K562 (cell line): ENCODE results near the gene FKBP15. TPM values are rescaled to one million over a fixed set of nuclear protein-coding genes. Genes with fewer than 3 reads are reported as not detected.

Source experiments
- ATAC-seq: fragments of 200-7000 bp; cut with Tn5 transposase; 3 replicates; pipeline ENCODE4 v1.9.1; 2020; ENCODE audit warnings: moderate library complexity
- BruUV-seq: library from RNA; stranded (reverse); fragments of 400-500 nt; replicated peaks from 2 replicates; lab custom pipeline; 2021; lab: Mats Ljungman, UMichigan
- CTCF ChIA-PET: fragments of 300-600 bp; formaldehyde crosslinking; extraction: SDS; loops from one replicate; lab custom pipeline; 2021; ENCODE audit warnings: low intra/inter-chr PET ratio; lab: Yijun Ruan, JAX
- POLR2A ChIA-PET: fragments of 300-600, 350-650 bp; sonication (Branson Sonifier 250); formaldehyde crosslinking; extraction: SDS; loops from one replicate; lab custom pipeline; 2021; ENCODE audit warnings: antibody characterized with exemption, inconsistent platforms; lab: Yijun Ruan, JAX
- DNase-seq, 4 experiments: peaks; one replicate each; pipeline versions ENCODE4 v3.0.0 to v3.0.0-alpha.2; 2011 to 2018; ENCODE audit warnings: low spot score in 3 of 4, mixed read lengths in 3 of 4; ENCODE audit errors: extremely low read depth in 1 of 4
- FAIRE-seq: peaks from 2 replicates; lab custom pipeline; 2011; peaks lifted over from hg19 to GRCh38; lab: Jason Lieb, UNC
- H2AFZ ChIP-seq: 2 replicates; pipeline ENCODE4 v1.6.0; 2011; ENCODE audit warnings: low read depth, low read length, control low read depth, inconsistent platforms
- H3K27ac ChIP-seq: fragments of 200-600 bp; 3 replicates; pipeline ENCODE4 v1.8.0; 2011; ENCODE audit warnings: low read depth, mild to moderate bottlenecking, control low read depth, inconsistent platforms, low read length, moderate library complexity, mixed read lengths; ENCODE audit errors: extremely low read depth
- H3K27me3 ChIP-seq, 2 experiments: fragments of 300-600 bp in 1 of 2; 2 replicates in 1 of 2; 3 replicates in 1 of 2; pipeline versions ENCODE4 v1.6.0 to v1.8.0; 2011; ENCODE audit warnings: inconsistent platforms in 2 of 2, low read length in 2 of 2, mild to moderate bottlenecking in 1 of 2, mixed read lengths in 1 of 2, moderate library complexity in 1 of 2; ENCODE audit not compliant: control insufficient read depth in 2 of 2, insufficient read depth in 2 of 2
- H3K36me3 ChIP-seq: fragments of 300-600 bp; 3 replicates; pipeline ENCODE4 v1.8.0; 2011; ENCODE audit warnings: mild to moderate bottlenecking, low read length, inconsistent platforms; ENCODE audit not compliant: control insufficient read depth, insufficient read depth
- H3K4me1 ChIP-seq, 2 experiments: fragments of 200-600 bp in 1 of 2; replicated peaks in 1 of 2; 2 replicates in 1 of 2; 3 replicates in 1 of 2; pipeline versions ENCODE4 v1.5.1 to v1.8.0; 2011; ENCODE audit warnings: inconsistent platforms in 2 of 2, low read length in 2 of 2, mild to moderate bottlenecking in 1 of 2, mixed read lengths in 1 of 2, moderate library complexity in 1 of 2; ENCODE audit not compliant: control insufficient read depth in 2 of 2, insufficient read depth in 2 of 2
- H3K4me2 ChIP-seq: 2 replicates; pipeline ENCODE4 v1.6.1; 2011; ENCODE audit warnings: low read length, control low read depth, inconsistent platforms, mixed read lengths; ENCODE audit not compliant: insufficient read depth
- H3K4me3 ChIP-seq: fragments of 200-600 bp; sonication (generic), shearing (Covaris generic); 2 replicates; pipeline ENCODE4 v1.5.1; 2016; ENCODE audit warnings: control low read depth, inconsistent platforms
- H3K79me2 ChIP-seq: fragments of 200-600 bp; 3 replicates; pipeline ENCODE4 v1.8.0; 2011; ENCODE audit warnings: low read length, inconsistent platforms; ENCODE audit not compliant: control insufficient read depth, insufficient read depth
- H3K9ac ChIP-seq, 2 experiments: 2 replicates each; pipeline versions ENCODE4 v1.6.0 to v1.6.1; 2011; ENCODE audit warnings: low read depth in 2 of 2, low read length in 2 of 2, control low read depth in 1 of 2, inconsistent platforms in 1 of 2, mild to moderate bottlenecking in 1 of 2, mixed read lengths in 1 of 2; ENCODE audit not compliant: insufficient read depth in 1 of 2
- H3K9me1 ChIP-seq: one replicate; pipeline ENCODE4 v1.6.0; 2011; ENCODE audit warnings: inconsistent platforms, mild to moderate bottlenecking, low read length, moderate library complexity; ENCODE audit not compliant: control insufficient read depth, insufficient read depth
- H3K9me3 ChIP-seq: replicated peaks from 2 replicates; pipeline ENCODE4 v1.5.1; 2011; ENCODE audit warnings: low read depth, low read length, inconsistent platforms; ENCODE audit not compliant: control insufficient read depth, insufficient read depth
- H4K20me1 ChIP-seq: replicated peaks from 2 replicates; pipeline ENCODE4 v1.6.1; 2011; ENCODE audit warnings: low read length, inconsistent platforms, mixed read lengths; ENCODE audit not compliant: control insufficient read depth, insufficient read depth
- BACH1 ChIP-seq: fragments of 200-800 bp; sonication (Bioruptor generic); IDR thresholded peaks from 2 replicates; pipeline ENCODE4 v1.6.1; 2016; ENCODE audit warnings: missing genetic modification characterization, missing compliant biosample characterization
- FOXA3 ChIP-seq, 2 experiments: fragments of 450-650 bp in 1 of 2; sonication (generic) in 1 of 2; formaldehyde crosslinking; IDR thresholded peaks in 1 of 2; conservative IDR thresholded peaks in 1 of 2; 2 replicates each; pipeline versions ENCODE4 v1.4.0 to v1.8.0; 2020 to 2022; ENCODE audit warnings: mild to moderate bottlenecking in 2 of 2, missing genetic modification reagents in 1 of 2
- ILF3 ChIP-seq: fragments of 450-650 bp; IDR thresholded peaks from 2 replicates; pipeline ENCODE4 v1.6.1; 2018; ENCODE audit warnings: antibody characterized with exemption, mild to moderate bottlenecking, moderate library complexity, borderline replicate concordance
- MAFK ChIP-seq: IDR thresholded peaks from 2 replicates; pipeline ENCODE4 v1.6.1; 2011; ENCODE audit warnings: low read length, improper control_type of control experiment
- MCM3 ChIP-seq: fragments of 450-650 bp; IDR thresholded peaks from 2 replicates; pipeline ENCODE4 v1.6.1; 2016
- NCOA6 ChIP-seq: fragments of 450-650 bp; IDR thresholded peaks from 2 replicates; pipeline ENCODE4 v1.6.1; 2017; ENCODE audit warnings: mild to moderate bottlenecking
- NR4A1 ChIP-seq, 2 experiments: fragments of 250-450 bp in 1 of 2; fragments of 450-650 bp in 1 of 2; sonication (Bioruptor Pico) in 1 of 2; IDR thresholded peaks; 2 replicates each; pipeline versions ENCODE4 v1.4.0 to v1.6.1; 2016 to 2020; ENCODE audit warnings: mild to moderate bottlenecking in 2 of 2, missing compliant biosample characterization in 1 of 2, missing genetic modification characterization in 1 of 2, moderate library complexity in 1 of 2
- SETDB1 ChIP-seq: IDR thresholded peaks from one replicate; pipeline ENCODE4 v1.6.1; 2012; ENCODE audit warnings: low read length, control low read depth, inconsistent platforms
- ZC3H8 ChIP-seq: fragments of 450-650 bp; IDR thresholded peaks from 2 replicates; pipeline ENCODE4 v1.6.1; 2017
- ZNF695 ChIP-seq: fragments of 450-650 bp; formaldehyde crosslinking; IDR thresholded peaks from 2 replicates; pipeline ENCODE4 v1.4.0; 2020; ENCODE audit warnings: mild to moderate bottlenecking, moderate library complexity
- WGBS: fragments of 100-300 bp; shearing (Covaris generic); methylation state at CpG from one replicate; pipeline ENCODE4 v1.1.6; 2016; ENCODE audit warnings: low coverage, mixed read lengths; ENCODE audit not compliant: insufficient coverage; ENCODE audit errors: missing lambda C conversion rate; 5-methylcytosine and 5-hydroxymethylcytosine counted together
- in situ Hi-C: fragments of 300-500 bp; cut with MboI; formaldehyde crosslinking; loops from 4 replicates; pipeline ENCODE4 v1.15.0; 2018; ENCODE audit warnings: inconsistent platforms, mixed read lengths
- intact Hi-C: fragments of 100-400 bp; cut with micrococcal nuclease; formaldehyde crosslinking; loops from 2 replicates; pipeline ENCODE4 v1.14.2; 2022
- polyA plus RNA-seq, 8 experiments: library from polyadenylated mRNA; depleted of rRNA in 4 of 8; stranded (reverse) in 5 of 8; unstranded in 3 of 8; fragments of >200 nt; fragmentation: Nextera tagmentation in 2 of 8; fragmentation: Illumina TruSeq in 1 of 8; extraction: Ambion mirVana in 2 of 8; extraction: Trizol in 1 of 8; gene quantifications; 2 replicates each; pipeline versions ENCODE4 v1.2.1 to v1.2.3, GENCODE V29; 2011 to 2014; ENCODE audit warnings: inconsistent platforms in 1 of 8, missing spikeins in 1 of 8
- total RNA-seq, 7 experiments: library from RNA; depleted of rRNA in 6 of 7; stranded (reverse); fragments of >200 nt in 6 of 7; fragmentation: Illumina TruSeq in 2 of 7; extraction: Trizol in 2 of 7; gene quantifications; 2 replicates each; pipeline versions ENCODE4 v1.2.1 to v1.2.3, GENCODE V29; 2011 to 2021; ENCODE audit warnings: low replicate concordance in 1 of 7

Gene FKBP15
- total and polyA plus RNA-seq, 9 of the 15 experiments (the other 6 are each of a cell fraction or from before 2014, with no cell fraction given): 8.7 to 38.0 (median 18.9) TPM

GRCh38 chr9:113258282-113258681 is 37.2 kb upstream of the FKBP15 start:
- Histone ChIP-seq H3K4me2 (no peak overlapping the region), H3K9me3 (no peaks in the 10 kb centered on the region), H3K9me1 (no peaks in the 10 kb centered on the region), H3K9ac (no peak overlapping the region), H3K79me2 (no peaks in the 10 kb centered on the region), H3K36me3 (peaks cover 57% of the 10 kb centered on the region; the same call in 2 of the 3 replicates), H3K27me3 (no peaks in the 10 kb centered on the region), H3K4me1 (no peaks in the 10 kb centered on the region), H2AFZ (no peak overlapping the region), H3K4me3 (no peak overlapping the region), H4K20me1 (no peaks in the 10 kb centered on the region), H3K27ac (no peak overlapping the region)
- DNase-seq (no peak), FAIRE-seq (no peak), ATAC-seq (no peak)
- TF ChIP-seq MCM3: no peak
- TF ChIP-seq ILF3: no peak
- 0 out of 4 replicates have a peak, but pooled peaks of 1 of the 2 experiments have one; percentile 13 for TF ChIP-seq FOXA3 (CRISPR knock-in tag; conservative IDR thresholded peaks at IDR 0.05 in 1 of 2, IDR thresholded peaks at IDR 0.05 in 1 of 2)
- no TSS peak for BruUV-seq
- 50% methylated on average over 1 of the region's 1 CpG for WGBS
- POLR2A ChIA-PET: no interaction called here
- CTCF ChIA-PET: no interaction called here
- in situ Hi-C loops: no loop called here
- intact Hi-C loops: no loop called here

GRCh38 chr9:113257863-113258262 is 36.8 kb upstream of the FKBP15 start:
- CTCF ChIA-PET: no interaction called here

More at GRCh38 chr9:113257863-113258262, 36.8 kb upstream of the FKBP15 start:
- no peak for FAIRE-seq
- H3K9ac ChIP-seq: no peak overlapping the region
- no peak for ATAC-seq
- intact Hi-C loops (no loop called here), in situ Hi-C loops (no loop called here)
- no peak overlapping the region for H3K4me2 ChIP-seq
- H3K9me3 ChIP-seq: no peaks in the 10 kb centered on the region
- H2AFZ ChIP-seq: no peak overlapping the region
- no TSS peak for BruUV-seq
- H3K4me1 ChIP-seq: no peaks in the 10 kb centered on the region
- 91% methylated on average over 3 of the region's 3 CpGs for WGBS
- H3K79me2 ChIP-seq: no peaks in the 10 kb centered on the region
- no peaks in the 10 kb centered on the region for H4K20me1 ChIP-seq
- no peak for DNase-seq
- no peaks in the 10 kb centered on the region for H3K27me3 ChIP-seq
- no peak overlapping the region for H3K4me3 ChIP-seq
- H3K9me1 ChIP-seq: no peaks in the 10 kb centered on the region
- peaks cover 57% of the 10 kb centered on the region; the same call in 2 of the 3 replicates for H3K36me3 ChIP-seq
- no peak for TF ChIP-seq MAFK
- TF ChIP-seq BACH1 (tag): no peak
- TF ChIP-seq ZC3H8: no peak
- TF ChIP-seq NCOA6: no peak
- no peak for TF ChIP-seq ZNF695 (CRISPR knock-in tag)
- TF ChIP-seq NR4A1 (CRISPR knock-in tag; IDR thresholded peaks at IDR 0.05): no peak
- TF ChIP-seq NR4A1 (tag; IDR thresholded peaks at IDR 0.05): no peak
- no peak for TF ChIP-seq SETDB1
- POLR2A ChIA-PET: no interaction called here
- no peak overlapping the region for H3K27ac ChIP-seq
